Esophagus squamous epithelium (tissue), 4 donors: ENCODE data around the gene AFAP1L1.

Experiments used
- POLR2A ChIP-seq, 4 donors: fragments of 450-650 bp; IDR thresholded peaks; one replicate each; pipeline ENCODE4 v1.6.1; 2017; ENCODE audit warnings: antibody characterized with exemption in 4 of 4, mild to moderate bottlenecking in 4 of 4, moderate library complexity in 3 of 4
- TF ChIP-seq, protein P1 (sequence below), 6 experiments: fragments of 450-650 bp in 4 of 6; fragments of 200-600 bp in 2 of 6; sonication (generic) in 2 of 6; IDR thresholded peaks; one replicate each; pipeline ENCODE4 v1.5.1; 2016 to 2019; ENCODE audit warnings: antibody characterized with exemption in 6 of 6, mild to moderate bottlenecking in 4 of 6, moderate library complexity in 4 of 6

DNA sequence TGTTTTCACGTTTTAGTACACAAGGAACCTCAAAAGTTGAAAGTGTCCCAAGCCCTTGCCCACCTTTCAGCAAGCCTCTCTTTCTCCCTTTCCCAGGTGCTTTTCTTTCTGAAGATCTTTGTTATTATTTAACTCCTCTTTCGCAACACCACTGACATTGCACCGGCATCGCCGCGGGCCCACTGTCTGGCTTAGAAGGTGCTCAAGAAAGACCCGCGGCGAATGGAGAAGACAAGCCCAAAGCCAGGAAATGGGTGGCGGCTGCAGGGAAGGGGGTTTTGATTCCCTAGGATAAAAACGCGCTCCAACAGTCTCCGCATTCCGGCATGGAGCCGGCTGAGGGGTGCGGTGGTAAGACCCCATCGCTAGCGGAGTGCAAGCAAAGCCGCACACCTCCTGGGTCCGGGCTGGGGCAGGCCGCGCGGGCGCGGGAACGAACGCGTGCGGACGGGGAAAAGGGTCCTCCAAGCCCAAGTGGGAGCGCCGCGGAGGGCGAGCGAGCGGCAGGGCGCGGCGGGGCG lies 404 bp upstream of the AFAP1L1 start:
- TF ChIP-seq, protein P1, sequence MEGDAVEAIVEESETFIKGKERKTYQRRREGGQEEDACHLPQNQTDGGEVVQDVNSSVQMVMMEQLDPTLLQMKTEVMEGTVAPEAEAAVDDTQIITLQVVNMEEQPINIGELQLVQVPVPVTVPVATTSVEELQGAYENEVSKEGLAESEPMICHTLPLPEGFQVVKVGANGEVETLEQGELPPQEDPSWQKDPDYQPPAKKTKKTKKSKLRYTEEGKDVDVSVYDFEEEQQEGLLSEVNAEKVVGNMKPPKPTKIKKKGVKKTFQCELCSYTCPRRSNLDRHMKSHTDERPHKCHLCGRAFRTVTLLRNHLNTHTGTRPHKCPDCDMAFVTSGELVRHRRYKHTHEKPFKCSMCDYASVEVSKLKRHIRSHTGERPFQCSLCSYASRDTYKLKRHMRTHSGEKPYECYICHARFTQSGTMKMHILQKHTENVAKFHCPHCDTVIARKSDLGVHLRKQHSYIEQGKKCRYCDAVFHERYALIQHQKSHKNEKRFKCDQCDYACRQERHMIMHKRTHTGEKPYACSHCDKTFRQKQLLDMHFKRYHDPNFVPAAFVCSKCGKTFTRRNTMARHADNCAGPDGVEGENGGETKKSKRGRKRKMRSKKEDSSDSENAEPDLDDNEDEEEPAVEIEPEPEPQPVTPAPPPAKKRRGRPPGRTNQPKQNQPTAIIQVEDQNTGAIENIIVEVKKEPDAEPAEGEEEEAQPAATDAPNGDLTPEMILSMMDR (IDR thresholded peaks at IDR 0.05) = no peak
- peak in 1 of 4 donors; percentile 7 for TF ChIP-seq POLR2A (IDR thresholded peaks at IDR 0.05)
